ENCODE data around the gene SRCIN1. TPM values are rescaled to one million over a fixed set of nuclear protein-coding genes. Genes with fewer than 3 reads are reported as not detected.

The SRCIN1 gene
- polyA plus RNA-seq, 4 donors = 3.0 to 5.3 (median 3.7) TPM

- DNase-seq (ENCODE audit: low read depth in 4 of 4, low spot score in 3 of 4) = no peak
These were observed 5.3 kb downstream of the SRCIN1 start for GRCh38 chr17:38600416-38600815.

- no peak for DNase-seq (ENCODE audit: low read depth in 4 of 4, low spot score in 3 of 4)
These were observed 6.3 kb downstream of the SRCIN1 start for GRCh38 chr17:38599398-38599856.

- no peak for DNase-seq (ENCODE audit: low read depth in 4 of 4, low spot score in 3 of 4)
These were observed 6.8 kb downstream of the SRCIN1 start for GRCh38 chr17:38598995-38599394.

- DNase-seq (ENCODE audit: low read depth in 4 of 4, low spot score in 3 of 4) = no peak
These were observed 7.2 kb downstream of the SRCIN1 start for GRCh38 chr17:38598536-38598935.

- no peak for DNase-seq (ENCODE audit: low read depth in 4 of 4, low spot score in 3 of 4)
These were observed 8.4 kb downstream of the SRCIN1 start for GRCh38 chr17:38597375-38597774.

- no peak for DNase-seq (ENCODE audit: low read depth in 4 of 4, low spot score in 3 of 4)
These were observed 9.1 kb downstream of the SRCIN1 start for GRCh38 chr17:38596651-38597050.

- DNase-seq (ENCODE audit: low read depth in 4 of 4, low spot score in 3 of 4) = no peak
These were observed 9.9 kb downstream of the SRCIN1 start for GRCh38 chr17:38595892-38596291.

- DNase-seq (ENCODE audit: low read depth in 4 of 4, low spot score in 3 of 4) = no peak
These were observed 11.6 kb downstream of the SRCIN1 start for GRCh38 chr17:38594152-38594551.

GRCh38 chr17:38592487-38592886, 13.3 kb downstream of the SRCIN1 start:
- DNase-seq (ENCODE audit: low read depth in 4 of 4, low spot score in 3 of 4) = no peak

GRCh38 chr17:38591759-38592241, 14.0 kb downstream of the SRCIN1 start:
- no peak for DNase-seq (ENCODE audit: low read depth in 4 of 4, low spot score in 3 of 4)

- DNase-seq (ENCODE audit: low read depth in 4 of 4, low spot score in 3 of 4) = no peak
These were observed 14.6 kb downstream of the SRCIN1 start for GRCh38 chr17:38590988-38591758.

GRCh38 chr17:38589462-38590114, 16.2 kb downstream of the SRCIN1 start:
- DNase-seq (ENCODE audit: low read depth in 4 of 4, low spot score in 3 of 4) = no peak

GRCh38 chr17:38588788-38589174, 17.0 kb downstream of the SRCIN1 start:
- no peak for DNase-seq (ENCODE audit: low read depth in 4 of 4, low spot score in 3 of 4)

GRCh38 chr17:38587947-38588787, 17.6 kb downstream of the SRCIN1 start:
- no peak for DNase-seq (ENCODE audit: low read depth in 4 of 4, low spot score in 3 of 4)

GRCh38 chr17:38587203-38587602, 18.5 kb downstream of the SRCIN1 start:
- DNase-seq (ENCODE audit: low read depth in 4 of 4, low spot score in 3 of 4) = no peak

- DNase-seq (ENCODE audit: low read depth in 4 of 4, low spot score in 3 of 4) = no peak
These were observed 19.0 kb downstream of the SRCIN1 start for GRCh38 chr17:38586788-38587187.

- no peak for DNase-seq (ENCODE audit: low read depth in 4 of 4, low spot score in 3 of 4)
These were observed 19.7 kb downstream of the SRCIN1 start for GRCh38 chr17:38585918-38586529.

- DNase-seq (ENCODE audit: low read depth in 4 of 4, low spot score in 3 of 4) = no peak
These were observed 20.5 kb downstream of the SRCIN1 start for GRCh38 chr17:38585056-38585917.

GRCh38 chr17:38584350-38584925, 21.3 kb downstream of the SRCIN1 start:
- DNase-seq (ENCODE audit: low read depth in 4 of 4, low spot score in 3 of 4) = no peak
